NOMO-1 treated with dmso at 0.1 percent for 144 hours (cell line): ENCODE measurements around the gene ZNF200.
"Not testable (repeated sequence)": the region's sequence is repeated elsewhere in the genome, so short reads cannot be mapped to it uniquely, and the experiment has no call there.

Experiments
- DNase-seq: peaks from one replicate; lab custom pipeline; 2025; ENCODE audit not compliant: unreplicated experiment; lab: John Stamatoyannopoulos, UW

Gene ZNF200, protein sequence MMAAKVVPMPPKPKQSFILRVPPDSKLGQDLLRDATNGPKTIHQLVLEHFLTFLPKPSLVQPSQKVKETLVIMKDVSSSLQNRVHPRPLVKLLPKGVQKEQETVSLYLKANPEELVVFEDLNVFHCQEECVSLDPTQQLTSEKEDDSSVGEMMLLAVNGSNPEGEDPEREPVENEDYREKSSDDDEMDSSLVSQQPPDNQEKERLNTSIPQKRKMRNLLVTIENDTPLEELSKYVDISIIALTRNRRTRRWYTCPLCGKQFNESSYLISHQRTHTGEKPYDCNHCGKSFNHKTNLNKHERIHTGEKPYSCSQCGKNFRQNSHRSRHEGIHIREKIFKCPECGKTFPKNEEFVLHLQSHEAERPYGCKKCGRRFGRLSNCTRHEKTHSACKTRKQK

GRCh38 chr16:3234857-3235561 lies at the start of gene ZNF200:
ZNF200 (minus strand) TSS chr16:3235158; CDS start chr16:3233755, 1,403 bp downstream.
- DNase-seq: peak; percentile 92

DNA sequence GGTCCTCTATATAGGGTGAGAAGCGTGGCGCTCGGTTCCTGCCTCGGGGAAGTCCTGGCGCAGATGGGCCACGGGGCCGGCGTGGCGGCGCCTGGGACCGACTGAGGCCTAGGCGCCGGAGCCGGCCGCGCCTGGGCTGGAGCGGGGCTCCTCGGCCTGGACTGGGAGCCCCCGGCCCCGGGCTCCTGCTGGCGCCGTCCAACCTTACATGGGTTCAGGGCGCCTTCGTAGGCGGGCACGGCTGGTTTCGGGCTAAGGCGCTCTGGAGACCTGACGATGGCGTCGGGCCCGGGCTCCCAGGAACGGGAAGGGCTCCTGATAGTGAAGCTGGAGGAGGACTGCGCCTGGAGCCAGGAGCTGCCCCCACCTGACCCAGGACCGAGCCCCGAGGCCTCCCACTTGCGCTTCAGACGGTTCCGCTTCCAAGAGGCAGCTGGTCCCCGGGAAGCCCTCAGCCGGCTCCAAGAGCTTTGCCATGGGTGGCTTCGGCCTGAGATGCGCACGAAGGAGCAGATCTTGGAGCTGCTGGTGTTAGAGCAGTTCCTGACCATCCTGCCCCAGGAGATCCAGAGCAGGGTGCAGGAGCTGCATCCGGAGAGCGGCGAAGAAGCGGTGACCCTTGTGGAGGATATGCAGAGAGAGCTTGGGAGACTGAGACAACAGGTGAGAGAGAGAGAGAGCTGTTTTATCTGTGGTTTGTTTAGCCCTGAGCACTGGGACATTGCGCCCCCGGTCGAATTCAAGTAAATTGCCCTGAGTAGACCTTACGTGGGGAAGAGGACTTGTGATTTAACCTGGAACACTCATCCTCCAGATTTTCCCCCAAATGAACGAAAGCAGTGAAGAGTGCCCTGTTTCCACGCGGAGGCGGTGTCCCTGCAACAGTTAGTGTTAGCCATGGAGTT lies 48.8 kb upstream of the ZNF200 start:
- DNase-seq: no peak

DNA sequence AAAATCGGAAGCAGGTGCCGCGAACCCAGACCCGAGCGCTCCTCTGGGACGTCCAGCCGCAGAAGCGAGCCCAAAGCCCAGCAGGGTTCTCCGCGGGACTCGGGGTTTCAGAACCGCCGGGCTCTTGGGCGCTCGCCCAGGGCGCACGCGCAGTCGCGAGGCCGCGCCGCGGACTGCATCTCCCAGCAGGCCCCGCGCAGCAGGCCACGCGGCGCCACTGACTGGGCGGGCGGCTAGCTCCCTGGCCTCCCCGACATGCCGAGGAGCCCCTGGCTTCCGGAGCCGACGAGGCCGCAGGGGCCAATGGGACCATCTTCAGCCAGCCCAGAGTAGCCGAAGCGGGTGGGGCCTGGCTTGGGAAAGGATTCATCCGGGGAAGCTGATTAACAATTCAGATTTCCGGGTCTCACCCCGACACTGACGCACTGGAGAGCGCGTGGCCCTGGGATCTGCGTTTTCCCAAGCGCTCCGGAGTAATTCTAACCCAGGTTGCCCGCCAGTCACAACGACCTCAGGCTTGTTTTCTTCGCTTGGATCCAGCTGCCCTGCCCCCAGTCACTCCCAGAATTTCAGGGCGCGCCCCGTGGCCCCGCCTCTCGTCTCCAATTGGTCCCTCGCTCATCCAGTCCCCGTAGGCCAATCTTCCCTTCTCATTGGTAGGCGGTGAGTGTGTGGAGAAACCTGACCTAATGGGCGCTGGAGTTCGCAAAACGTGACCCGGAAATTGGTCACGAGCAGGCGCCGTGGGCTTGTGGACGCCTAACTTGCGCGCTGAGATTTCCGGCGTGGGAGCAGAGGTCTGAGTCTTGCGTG lies 48.0 kb upstream of the ZNF200 start, which contains the start of gene ZNF263:
Gene ZNF263 (plus strand): TSS at position 762 of the 813 bp plus-strand sequence. CDS start 328 bp downstream, outside the sequence.
- DNase-seq: peak; percentile 99

GRCh38 chr16:3282103-3282729 lies 47.3 kb upstream of the ZNF200 start:
- peak; percentile 45 for DNase-seq

GRCh38 chr16:3281222-3281820 lies 46.4 kb upstream of the ZNF200 start:
- DNase-seq: no peak

GRCh38 chr16:3276679-3277078 lies 41.7 kb upstream of the ZNF200 start:
- no peak for DNase-seq

DNA sequence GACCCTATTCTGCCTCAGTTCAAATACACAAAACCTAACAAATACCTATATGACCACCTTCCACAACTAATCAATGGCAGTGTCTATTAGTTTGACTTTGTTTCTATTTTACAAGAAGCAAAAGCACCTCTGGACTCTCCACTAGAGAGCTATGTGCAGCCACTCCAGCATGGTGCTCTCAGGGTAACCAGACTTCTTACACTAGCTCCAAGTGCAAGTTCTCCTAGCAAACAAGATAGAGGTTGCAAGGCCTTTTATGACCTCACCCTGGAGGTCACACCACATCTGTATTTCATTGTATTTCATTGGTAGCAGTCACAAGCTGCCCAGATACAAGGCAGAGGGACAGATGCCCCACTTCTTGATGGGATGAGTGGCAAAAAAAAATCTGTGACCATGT lies 40.0 kb upstream of the ZNF200 start:
- no peak for DNase-seq

GRCh38 chr16:3274490-3274889 lies 39.5 kb upstream of the ZNF200 start:
- DNase-seq: no peak

DNA sequence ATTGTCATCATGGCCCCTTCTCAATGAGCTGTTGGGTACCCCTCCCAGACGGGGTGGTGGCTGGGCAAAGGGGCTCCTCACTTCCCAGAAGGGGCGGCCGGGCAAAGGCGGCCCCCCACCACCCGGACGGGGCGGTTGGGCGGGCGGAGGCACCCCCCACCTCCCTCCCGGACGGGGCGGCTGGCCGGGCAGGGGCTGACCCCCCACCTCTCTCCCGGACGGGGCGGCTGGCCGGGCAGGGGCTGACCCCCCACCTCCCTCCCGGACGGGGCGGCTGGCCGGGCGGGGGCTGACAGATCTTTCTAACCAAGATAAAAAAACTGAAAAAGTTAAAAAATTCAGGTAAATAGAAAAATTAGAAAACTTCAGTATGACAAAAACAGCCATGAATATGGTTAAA lies 36.3 kb upstream of the ZNF200 start:
- not testable (repeated sequence) for DNase-seq

DNA sequence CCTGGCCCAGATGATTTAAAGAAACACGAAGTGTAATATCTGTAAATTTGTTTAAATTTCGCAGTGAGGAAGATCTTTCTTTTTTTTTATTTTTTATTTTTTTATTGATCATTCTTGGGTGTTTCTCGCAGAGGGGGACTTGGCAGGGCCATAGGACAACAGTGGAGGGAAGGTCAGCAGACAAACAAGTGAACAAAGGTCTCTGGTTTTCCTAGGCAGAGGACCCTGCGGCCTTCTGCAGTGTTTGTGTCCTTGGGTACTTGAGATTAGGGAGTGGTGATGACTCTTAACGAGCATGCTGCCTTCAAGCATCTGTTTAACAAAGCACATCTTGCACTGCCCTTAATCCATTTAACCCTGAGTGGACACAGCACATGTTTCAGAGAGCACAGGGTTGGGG lies 35.8 kb upstream of the ZNF200 start:
- not testable (repeated sequence) for DNase-seq

GRCh38 chr16:3268294-3268693 lies 33.3 kb upstream of the ZNF200 start:
- DNase-seq: no peak

- DNase-seq: no peak
These were observed 32.0 kb upstream of the ZNF200 start for GRCh38 chr16:3266873-3267537.

DNA sequence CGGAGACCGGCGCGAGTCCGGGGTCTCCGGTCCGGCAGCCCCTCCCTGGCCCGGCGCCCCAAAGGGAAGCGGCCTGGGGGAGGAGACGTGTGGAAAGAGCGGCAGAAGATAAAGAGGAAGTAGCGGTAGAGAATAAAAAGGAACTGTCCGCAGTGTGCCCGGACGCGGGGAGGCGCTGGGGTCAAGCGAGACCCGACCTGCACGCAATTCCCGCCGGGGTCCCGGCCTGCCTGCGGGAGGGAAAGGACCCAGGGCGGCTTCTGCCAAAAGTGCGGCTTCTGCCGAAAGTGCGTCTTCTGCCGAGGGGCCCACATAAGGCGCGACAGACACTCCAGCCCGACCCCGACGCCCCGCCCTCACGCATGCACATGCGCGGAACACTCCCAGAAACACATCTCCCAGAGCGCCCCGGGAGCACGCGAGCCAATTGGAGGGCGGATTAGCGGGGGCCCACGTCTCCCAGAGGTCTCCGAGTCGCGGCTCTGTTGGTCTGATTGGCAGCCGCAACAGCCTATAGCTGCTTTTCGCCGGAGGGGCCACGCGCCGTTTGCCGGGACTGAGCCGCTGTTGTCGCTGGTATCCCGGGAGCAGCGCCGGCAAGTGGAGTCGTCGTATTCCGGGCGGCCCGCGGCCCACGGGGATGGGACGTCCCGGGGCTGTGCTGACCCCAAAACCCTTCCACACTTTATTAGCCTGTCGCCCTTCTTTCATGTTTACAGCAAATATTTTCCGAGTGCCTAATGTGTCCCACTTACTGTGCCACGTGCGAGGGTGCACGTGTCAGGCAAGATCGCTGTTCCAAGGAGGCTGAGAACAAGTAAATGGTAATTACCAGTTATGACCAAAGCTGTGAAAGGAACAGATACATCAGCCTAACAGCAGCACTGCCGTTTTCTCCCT lies 29.4 kb upstream of the ZNF200 start:
- DNase-seq: peak; percentile 95

DNA sequence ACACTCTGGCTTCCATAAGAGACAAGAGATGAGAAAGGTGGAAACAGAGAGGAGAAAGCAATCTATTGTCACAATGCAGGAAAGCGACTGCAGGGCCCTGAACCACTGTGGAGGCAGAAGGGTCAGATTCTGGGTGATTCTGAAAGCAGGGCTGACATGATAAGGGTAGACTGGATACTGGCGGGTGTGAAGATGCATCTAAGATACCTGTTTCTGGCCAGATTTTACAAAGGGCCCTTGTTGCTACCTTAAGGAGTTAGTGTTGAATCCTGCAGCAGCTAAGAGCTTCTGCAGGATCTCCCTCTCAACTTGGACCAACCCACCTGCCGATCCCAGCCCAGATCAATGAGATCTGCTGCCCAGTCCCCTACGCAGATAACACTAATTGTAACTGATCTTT lies 27.6 kb upstream of the ZNF200 start:
- no peak for DNase-seq

DNA sequence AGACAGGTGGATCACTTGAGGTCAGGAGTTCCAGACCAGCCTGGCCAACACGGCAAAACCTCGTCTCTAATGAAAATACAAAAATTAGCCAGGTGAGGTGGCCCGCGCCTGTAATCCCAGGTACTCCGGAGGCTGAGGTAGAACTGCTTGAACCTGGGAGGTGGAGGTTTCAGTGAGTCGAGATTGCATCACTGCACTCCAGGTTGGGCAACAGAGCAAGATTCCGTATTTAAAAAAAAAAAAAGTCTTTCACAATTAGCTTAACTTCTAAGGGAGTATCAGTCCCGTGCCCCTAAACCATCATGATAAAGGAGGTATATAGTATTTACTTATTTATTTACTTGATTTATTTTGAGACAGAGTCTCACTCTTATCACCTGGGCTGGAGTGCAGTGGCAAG lies 24.9 kb upstream of the ZNF200 start:
- DNase-seq: peak; percentile 11

GRCh38 chr16:3256866-3257465 lies 22.0 kb upstream of the ZNF200 start:
- no peak for DNase-seq

GRCh38 chr16:3256146-3256865 lies 21.3 kb upstream of the ZNF200 start, which contains the start of gene MEFV:
MEFV (minus strand) TSS chr16:3256633; CDS start chr16:3256587, 46 bp downstream.
- DNase-seq: peak; percentile 75
